ENCODE data around the gene RBM47. TPM values are rescaled to one million over a fixed set of nuclear protein-coding genes. Genes with fewer than 3 reads are reported as not detected.

Gene RBM47
- total and polyA plus RNA-seq, 2 experiments from 2014 or later: 35.6 to 139 TPM

DNA sequence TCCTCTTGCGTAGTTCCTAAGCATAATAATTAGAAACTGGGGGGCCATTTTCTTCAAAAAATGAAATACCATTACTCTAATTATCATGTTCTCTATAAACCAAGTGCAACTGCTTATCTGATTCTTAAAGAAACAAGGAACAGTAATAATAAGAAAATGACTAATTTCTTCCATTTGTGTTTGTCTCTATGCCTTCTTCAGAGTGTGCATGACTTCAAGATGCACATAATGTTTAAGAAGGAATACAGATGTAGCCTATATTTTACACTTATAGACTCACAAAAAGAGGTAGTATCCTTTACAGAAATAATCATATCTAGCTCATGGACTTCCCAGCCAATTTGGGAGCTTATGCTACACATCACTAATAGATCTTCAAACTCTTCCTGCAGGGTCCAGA is 162.9 kb downstream of the RBM47 start:
- no peaks in the 10 kb centered on the region for H3F3A ChIP-seq (replicated peaks; ENCODE audit: low read depth)
- no peaks in the 10 kb centered on the region for H3K4me1 ChIP-seq (ENCODE audit: insufficient read depth)
- H3K9me2 ChIP-seq (ENCODE audit: insufficient read depth): no peaks in the 10 kb centered on the region
- H2AFZ ChIP-seq: no peak overlapping the region
- Mint-ChIP-seq H3K27me3 (ENCODE audit: insufficient read depth, low read depth, poor library complexity) (peaks cover 2% of the 10 kb centered on the region), H3K4me3 (no peak overlapping the region), H3K27ac (no peak overlapping the region), H3K9me3 (no peaks in the 10 kb centered on the region), H3K36me3 (ENCODE audit: low read depth) (peaks cover 23% of the 10 kb centered on the region), H3K4me1 (peaks cover 16% of the 10 kb centered on the region)
- no peak overlapping the region for H3K4me2 ChIP-seq
- DNase-seq (ENCODE audit: low spot score) (no peak), ATAC-seq (no peak)
- TF ChIP-seq JUNB (IDR thresholded peaks at IDR 0.05; ENCODE audit: unreplicated experiment) (no peak), EZH2phosphoT487 (IDR thresholded peaks at IDR 0.05; ENCODE audit: unreplicated experiment) (no peak), POLR2AphosphoS5 (IDR thresholded peaks at IDR 0.05; ENCODE audit: low read depth) (no peak), NANOG (IDR thresholded peaks at IDR 0.05; ENCODE audit: borderline replicate concordance) (no peak), EZH2 (IDR thresholded peaks at IDR 0.05; ENCODE audit: low read depth, unreplicated experiment) (no peak), ZNF331 (CRISPR knock-in tag; IDR thresholded peaks at IDR 0.05; ENCODE audit: low read depth) (no peak)
- TF ChIP-seq, protein P1, sequence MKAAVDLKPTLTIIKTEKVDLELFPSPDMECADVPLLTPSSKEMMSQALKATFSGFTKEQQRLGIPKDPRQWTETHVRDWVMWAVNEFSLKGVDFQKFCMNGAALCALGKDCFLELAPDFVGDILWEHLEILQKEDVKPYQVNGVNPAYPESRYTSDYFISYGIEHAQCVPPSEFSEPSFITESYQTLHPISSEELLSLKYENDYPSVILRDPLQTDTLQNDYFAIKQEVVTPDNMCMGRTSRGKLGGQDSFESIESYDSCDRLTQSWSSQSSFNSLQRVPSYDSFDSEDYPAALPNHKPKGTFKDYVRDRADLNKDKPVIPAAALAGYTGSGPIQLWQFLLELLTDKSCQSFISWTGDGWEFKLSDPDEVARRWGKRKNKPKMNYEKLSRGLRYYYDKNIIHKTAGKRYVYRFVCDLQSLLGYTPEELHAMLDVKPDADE (IDR thresholded peaks at IDR 0.05): no peak
- TF ChIP-seq, protein P2, sequence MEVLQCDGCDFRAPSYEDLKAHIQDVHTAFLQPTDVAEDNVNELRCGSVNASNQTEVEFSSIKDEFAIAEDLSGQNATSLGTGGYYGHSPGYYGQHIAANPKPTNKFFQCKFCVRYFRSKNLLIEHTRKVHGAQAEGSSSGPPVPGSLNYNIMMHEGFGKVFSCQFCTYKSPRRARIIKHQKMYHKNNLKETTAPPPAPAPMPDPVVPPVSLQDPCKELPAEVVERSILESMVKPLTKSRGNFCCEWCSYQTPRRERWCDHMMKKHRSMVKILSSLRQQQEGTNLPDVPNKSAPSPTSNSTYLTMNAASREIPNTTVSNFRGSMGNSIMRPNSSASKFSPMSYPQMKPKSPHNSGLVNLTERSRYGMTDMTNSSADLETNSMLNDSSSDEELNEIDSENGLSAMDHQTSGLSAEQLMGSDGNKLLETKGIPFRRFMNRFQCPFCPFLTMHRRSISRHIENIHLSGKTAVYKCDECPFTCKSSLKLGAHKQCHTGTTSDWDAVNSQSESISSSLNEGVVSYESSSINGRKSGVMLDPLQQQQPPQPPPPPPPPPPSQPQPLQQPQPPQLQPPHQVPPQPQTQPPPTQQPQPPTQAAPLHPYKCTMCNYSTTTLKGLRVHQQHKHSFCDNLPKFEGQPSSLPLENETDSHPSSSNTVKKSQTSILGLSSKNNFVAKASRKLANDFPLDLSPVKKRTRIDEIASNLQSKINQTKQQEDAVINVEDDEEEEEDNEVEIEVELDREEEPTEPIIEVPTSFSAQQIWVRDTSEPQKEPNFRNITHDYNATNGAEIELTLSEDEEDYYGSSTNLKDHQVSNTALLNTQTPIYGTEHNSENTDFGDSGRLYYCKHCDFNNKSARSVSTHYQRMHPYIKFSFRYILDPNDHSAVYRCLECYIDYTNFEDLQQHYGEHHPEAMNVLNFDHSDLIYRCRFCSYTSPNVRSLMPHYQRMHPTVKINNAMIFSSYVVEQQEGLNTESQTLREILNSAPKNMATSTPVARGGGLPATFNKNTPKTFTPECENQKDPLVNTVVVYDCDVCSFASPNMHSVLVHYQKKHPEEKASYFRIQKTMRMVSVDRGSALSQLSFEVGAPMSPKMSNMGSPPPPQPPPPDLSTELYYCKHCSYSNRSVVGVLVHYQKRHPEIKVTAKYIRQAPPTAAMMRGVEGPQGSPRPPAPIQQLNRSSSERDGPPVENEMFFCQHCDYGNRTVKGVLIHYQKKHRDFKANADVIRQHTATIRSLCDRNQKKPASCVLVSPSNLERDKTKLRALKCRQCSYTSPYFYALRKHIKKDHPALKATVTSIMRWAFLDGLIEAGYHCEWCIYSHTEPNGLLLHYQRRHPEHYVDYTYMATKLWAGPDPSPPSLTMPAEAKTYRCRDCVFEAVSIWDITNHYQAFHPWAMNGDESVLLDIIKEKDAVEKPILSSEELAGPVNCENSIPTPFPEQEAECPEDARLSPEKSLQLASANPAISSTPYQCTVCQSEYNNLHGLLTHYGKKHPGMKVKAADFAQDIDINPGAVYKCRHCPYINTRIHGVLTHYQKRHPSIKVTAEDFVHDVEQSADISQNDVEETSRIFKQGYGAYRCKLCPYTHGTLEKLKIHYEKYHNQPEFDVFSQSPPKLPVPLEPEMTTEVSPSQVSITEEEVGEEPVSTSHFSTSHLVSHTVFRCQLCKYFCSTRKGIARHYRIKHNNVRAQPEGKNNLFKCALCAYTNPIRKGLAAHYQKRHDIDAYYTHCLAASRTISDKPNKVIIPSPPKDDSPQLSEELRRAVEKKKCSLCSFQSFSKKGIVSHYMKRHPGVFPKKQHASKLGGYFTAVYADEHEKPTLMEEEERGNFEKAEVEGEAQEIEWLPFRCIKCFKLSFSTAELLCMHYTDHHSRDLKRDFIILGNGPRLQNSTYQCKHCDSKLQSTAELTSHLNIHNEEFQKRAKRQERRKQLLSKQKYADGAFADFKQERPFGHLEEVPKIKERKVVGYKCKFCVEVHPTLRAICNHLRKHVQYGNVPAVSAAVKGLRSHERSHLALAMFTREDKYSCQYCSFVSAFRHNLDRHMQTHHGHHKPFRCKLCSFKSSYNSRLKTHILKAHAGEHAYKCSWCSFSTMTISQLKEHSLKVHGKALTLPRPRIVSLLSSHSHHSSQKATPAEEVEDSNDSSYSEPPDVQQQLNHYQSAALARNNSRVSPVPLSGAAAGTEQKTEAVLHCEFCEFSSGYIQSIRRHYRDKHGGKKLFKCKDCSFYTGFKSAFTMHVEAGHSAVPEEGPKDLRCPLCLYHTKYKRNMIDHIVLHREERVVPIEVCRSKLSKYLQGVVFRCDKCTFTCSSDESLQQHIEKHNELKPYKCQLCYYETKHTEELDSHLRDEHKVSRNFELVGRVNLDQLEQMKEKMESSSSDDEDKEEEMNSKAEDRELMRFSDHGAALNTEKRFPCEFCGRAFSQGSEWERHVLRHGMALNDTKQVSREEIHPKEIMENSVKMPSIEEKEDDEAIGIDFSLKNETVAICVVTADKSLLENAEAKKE (CRISPR knock-in tag; IDR thresholded peaks at IDR 0.05): no peak
- peaks cover 19% of the 10 kb centered on the region for H3K79me2 ChIP-seq (replicated peaks; ENCODE audit: insufficient read depth)
- H3K27ac ChIP-seq (ENCODE audit: low read depth): no peak overlapping the region
- H3K36me3 ChIP-seq (ENCODE audit: insufficient read depth): no peaks in the 10 kb centered on the region
- H4K20me1 ChIP-seq (replicated peaks; ENCODE audit: insufficient read depth): peaks cover 4% of the 10 kb centered on the region
- H3K27me3 ChIP-seq (ENCODE audit: insufficient read depth): no peaks in the 10 kb centered on the region
- H3K4me3 ChIP-seq: no peak overlapping the region

Measured in GM23338 (cell line).